Hematopoietic multipotent progenitor cell treated with erythropoietin and hydrocortisone succinate and interleukin-3 and kit ligand, for 17 days (in vitro differentiated cells): ENCODE data around the gene F11R.
"Not testable (repeated sequence)": the region's sequence is repeated elsewhere in the genome, so short reads cannot be mapped to it uniquely, and the experiment has no call there.

ENCODE experiments used
- DNase-seq: peaks from one replicate; pipeline ENCODE4 v3.0.0-alpha.2; 2015; ENCODE audit warnings: low spot score

Gene F11R

GRCh38 chr1:161013131-161013487 is 7.8 kb downstream of the F11R start:
- no peak for DNase-seq

DNA sequence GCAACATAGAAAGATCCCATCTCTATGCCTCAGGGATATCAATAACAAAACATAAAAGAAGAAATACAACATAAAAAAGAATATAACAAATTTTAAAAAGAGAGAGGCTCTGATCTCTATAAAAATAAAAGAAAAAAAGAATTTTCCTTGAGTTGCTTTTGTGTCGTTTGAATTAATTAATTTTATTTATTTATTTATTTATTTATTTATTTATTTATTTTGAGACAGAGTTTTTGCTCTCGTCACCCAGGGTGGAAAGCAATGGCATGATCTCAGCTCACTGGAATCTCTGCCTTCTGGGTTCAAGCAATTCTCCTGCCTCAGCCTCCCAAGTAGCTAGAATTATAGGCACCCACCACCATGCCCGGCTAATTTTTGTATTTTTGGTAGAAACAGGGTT is 8.5 kb downstream of the F11R start:
- DNase-seq: no peak

- peak; percentile 71 for DNase-seq
Observed at GRCh38 chr1:161009602-161010211, 11.2 kb downstream of the F11R start.

GRCh38 chr1:161008869-161009510 is 12.0 kb downstream of the F11R start:
- peak; percentile 4 for DNase-seq

- DNase-seq: no peak
Observed at GRCh38 chr1:161007369-161007768, 13.6 kb downstream of the F11R start.

- DNase-seq: no peak
Observed at GRCh38 chr1:161006563-161006962, 14.4 kb downstream of the F11R start.

- no peak for DNase-seq
Observed at GRCh38 chr1:161001525-161001924, 19.4 kb downstream of the F11R start.

DNA sequence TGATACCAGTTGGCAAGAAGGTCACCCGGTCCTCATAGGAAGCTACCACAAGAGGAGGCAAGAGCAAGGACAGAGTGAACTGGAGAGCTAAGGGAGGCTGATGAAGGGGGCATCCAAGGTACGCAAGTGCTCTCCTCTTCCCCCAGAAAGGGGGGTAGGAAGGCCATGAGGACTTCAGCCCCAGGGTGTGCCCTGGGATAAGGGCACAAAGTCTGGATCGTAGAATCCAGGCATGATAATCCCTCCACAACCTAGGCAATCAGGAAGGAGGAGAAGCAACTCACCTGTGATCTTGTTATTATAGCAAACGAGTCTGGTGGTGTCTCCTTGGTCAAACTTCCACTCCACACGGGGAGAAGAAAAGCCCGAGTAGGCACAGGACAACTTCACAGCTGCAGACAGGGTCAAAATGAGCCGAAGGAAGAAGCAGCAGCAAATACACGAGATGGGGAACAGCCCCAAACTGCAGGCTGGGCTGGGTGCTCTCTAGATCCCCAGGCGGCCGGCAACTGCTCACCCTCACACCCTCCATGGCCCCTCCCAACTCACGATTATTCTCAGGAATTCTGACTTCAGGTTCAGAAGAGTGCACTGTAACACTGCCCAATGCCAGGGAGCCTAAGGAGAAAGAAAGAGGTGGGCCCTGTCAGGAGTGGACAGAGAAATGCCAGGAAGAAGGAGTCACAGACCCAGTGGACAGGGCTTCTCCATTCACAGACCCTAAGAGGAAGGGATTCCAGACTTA is 20.0 kb downstream of the F11R start:
- DNase-seq: no peak

DNA sequence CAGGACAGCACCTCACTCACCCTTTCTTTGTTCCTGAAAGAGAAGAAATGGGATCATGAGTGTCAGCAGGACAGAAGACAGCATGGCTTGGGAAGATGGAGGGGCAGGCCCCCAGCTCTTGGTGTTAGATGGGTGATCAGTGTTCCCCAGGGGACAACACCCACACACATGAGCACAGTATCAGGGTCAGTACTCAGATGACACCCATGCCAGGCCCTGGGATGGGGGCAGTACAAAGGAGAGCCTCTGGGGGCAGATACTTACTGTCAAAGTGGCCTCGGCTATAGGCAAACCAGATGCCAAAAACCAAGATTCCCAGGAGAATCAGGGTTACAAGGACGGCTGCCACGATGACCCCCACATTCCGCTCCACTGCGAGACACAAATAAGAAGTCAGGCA is 21.6 kb downstream of the F11R start:
- no peak for DNase-seq

DNA sequence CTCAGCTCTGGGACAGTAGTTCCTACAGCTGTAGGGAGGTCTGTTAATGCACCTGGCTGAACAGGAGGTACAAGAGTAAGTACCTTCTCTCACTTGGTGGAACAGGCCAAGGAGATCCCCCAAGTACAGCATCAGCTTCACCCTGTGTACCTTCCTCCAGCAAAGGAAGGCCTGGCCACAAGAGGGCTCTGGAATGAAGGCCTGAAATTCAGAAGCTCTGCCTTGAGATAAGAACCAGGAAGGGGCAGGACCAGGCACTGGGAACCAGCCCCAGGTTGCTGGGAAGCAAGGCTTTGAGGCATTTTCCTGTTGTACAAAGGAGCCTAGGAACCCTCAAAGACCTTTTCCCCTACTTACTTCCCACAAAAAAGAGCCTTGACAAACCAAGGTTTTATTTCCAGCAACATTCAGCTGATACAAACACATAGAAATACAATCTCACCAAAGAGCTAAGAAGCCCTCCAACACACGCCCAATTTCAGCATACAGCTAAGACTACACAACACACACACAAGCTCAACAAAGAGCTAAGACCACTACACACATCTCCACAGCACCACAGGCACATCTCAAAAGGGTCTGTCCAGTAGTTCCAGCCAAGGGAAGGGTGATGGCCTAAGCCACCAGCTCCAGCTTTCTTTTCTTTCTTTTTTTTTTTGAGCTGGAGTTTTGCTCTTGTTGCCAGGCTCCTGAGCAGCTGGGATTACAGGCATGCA is 23.5 kb downstream of the F11R start:
- peak; percentile 85 for DNase-seq

GRCh38 chr1:160996178-160996577 is 24.8 kb downstream of the F11R start:
- no peak for DNase-seq

DNA sequence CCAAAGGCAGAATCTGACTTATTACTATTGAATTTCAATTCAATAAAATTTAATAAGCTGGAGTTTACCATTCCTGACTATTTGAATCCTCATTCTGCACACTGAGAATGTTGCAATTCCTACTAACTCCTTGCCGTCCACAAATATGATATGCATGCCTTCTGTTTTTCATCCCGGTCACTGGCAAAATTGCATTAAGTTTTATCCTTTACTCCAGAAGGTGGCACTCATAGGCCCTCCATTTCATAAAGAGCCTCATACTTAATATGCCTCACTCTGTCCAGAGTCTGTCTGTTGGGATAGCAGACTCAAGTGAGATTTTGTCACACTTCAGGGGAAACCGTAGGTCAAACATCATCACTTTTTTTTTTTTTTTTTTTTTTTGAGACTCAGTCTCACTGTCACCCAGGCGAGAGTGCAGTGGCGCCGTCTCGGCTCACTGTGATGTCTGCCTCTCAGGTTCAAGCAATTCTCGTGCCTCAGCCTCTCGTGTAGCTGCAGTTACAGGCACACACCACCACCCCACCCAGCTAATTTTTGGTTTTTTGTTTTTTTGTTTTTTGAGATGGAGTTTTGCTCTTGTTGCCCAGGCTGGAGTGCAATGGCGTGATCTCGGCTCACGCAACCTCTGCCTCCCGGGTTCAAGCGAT is 27.3 kb downstream of the F11R start:
- peak; percentile 39 for DNase-seq

DNA sequence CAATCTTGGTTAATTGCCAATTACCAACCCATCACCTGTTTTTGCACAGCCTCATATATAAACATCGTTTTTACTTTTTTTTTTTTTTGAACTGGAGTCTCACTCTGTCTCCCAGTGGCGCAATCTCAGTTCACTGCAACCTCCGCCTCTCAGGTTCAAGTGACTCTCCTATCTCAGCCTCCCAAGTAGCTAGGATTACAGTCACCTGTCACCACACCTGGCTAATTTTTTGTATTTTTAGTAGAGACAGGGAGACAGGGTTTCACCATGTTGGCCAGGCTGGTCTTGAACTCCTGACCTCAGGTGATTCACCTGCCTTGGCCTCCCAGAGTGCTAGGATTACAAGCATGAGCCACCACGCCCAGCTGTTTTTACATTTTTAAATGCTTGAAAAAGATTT is 28.9 kb downstream of the F11R start:
- not testable (repeated sequence) for DNase-seq

DNA sequence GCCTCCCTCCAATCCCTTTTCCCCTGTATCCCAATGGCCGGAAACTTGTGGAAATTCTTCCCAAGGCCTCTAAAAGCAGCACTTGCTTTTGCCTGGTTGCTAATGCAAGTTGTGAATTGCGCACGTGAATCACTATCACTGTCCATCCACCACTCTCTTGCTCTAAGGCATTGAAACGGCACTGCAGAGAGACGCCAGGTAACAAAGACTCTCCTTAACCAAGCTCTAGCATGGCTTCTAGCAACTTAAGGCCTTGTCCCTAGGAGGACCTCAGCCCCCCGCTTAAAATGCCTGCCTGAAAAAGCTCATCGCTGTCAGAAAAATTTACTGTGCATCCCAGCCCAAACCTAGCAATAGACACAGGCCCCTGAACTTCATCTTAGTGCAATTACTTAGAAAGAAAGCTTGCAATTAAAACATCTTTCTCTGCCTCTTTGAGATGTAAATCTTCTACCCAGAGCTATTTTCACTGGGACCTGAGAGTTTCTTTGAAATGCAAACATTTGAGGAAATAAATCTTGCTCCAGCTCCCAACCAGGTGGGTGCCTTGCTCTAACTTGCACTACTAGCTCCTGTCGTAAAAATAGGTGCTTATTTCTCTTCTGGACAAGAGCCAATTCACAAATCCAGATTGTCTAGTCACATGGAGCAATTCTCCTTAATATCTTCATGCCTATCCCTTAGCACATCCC is 33.4 kb downstream of the F11R start:
- no peak for DNase-seq

DNA sequence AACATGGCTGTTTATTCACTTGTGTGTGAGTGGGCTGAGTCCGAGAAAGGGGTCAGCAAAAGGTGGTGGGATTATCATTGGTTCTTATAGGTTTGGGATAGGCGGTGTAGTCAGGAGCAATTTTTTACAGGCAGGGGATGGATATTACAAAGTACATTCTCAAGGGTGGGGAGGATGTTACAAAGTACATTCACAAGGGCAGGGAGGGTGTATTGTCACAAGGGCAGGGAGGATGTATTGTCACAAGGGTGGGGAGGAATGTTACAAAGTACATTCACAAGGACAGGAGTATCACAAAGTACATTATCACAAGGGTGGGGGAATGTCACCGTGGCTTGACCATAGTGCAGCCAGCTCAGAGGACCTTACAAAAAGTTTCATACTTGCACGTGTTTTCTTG is 35.2 kb downstream of the F11R start:
- no peak for DNase-seq

- no peak for DNase-seq
Observed at GRCh38 chr1:160981584-160982411, 39.2 kb downstream of the F11R start.

DNA sequence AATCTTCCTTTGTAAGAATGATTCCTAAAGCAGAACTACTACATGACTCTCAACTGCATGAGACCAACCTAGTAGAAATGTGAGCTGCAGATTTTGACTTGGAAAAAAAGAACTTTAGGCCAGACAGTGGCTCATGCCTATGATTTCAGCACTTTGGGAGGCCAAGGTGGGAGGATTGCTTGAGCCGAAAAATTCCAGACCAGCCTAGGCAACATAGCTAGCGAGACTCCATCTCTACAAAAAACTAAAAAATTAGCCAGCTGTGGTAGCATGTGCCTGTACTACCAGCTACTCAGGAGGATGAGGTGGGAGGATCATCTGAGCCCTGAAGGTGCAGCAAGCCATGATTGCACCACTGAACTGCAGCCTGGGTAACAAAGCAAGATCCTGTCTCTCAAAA is 41.7 kb downstream of the F11R start:
- no peak for DNase-seq

- no peak for DNase-seq
Observed at GRCh38 chr1:160978510-160978927, 42.4 kb downstream of the F11R start.

GRCh38 chr1:160975026-160975425 is 45.9 kb downstream of the F11R start:
- no peak for DNase-seq

DNA sequence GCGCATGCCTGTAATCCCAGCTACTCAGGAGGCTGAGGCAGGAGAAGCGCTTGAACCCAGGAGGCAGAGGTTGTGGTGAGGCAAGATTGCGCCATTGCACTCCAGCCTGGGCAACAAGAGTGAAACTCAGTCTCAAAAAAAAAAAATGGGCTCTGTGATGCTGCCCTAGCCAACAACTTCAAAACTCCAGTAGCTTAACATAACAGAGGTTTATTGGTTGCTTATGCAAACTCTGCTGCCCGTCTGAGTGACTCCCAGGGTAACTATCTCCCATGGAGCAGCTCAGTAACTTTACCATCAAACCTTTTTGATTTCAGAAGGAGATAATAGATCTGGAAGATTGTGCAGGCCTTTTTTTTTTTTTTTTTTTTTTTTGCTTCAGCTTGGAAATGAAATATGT is 47.5 kb downstream of the F11R start:
- no peak for DNase-seq

DNA sequence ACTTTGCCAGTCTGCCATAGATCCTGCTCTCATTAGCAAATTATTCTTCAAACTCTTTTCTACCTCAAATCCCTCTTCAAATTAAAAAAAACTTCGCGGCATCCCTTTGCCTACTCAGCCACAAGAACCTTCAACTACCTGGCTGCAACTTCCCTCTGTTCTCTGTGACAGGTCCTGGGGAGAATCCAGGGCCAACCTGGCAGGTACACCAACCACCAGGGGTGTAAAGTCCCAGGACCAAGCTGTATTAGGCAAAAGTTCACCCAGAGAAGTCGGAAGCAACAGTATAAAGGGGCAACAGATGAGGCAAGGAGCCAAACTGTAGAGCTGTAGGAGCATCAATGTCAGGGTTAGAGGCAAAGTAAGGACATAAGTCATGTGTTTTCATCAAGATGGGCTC is 48.0 kb downstream of the F11R start:
- no peak for DNase-seq
